Body of pancreas (tissue), 4 donors: Measurements from ENCODE around the gene BTBD1.

Source experiments
- CTCF ChIP-seq, 7 experiments: fragments of 450-650 bp in 4 of 7; fragments of 200-600 bp in 3 of 7; sonication (generic) in 3 of 7; IDR thresholded peaks; one replicate each; pipeline ENCODE4 v1.5.1; 2016 to 2019; ENCODE audit warnings: antibody characterized with exemption in 7 of 7
- POLR2A ChIP-seq, 3 donors: fragments of 450-650 bp; IDR thresholded peaks; one replicate each; pipeline ENCODE4 v1.6.1; 2016; ENCODE audit warnings: antibody characterized with exemption in 3 of 3, mild to moderate bottlenecking in 2 of 3

DNA sequence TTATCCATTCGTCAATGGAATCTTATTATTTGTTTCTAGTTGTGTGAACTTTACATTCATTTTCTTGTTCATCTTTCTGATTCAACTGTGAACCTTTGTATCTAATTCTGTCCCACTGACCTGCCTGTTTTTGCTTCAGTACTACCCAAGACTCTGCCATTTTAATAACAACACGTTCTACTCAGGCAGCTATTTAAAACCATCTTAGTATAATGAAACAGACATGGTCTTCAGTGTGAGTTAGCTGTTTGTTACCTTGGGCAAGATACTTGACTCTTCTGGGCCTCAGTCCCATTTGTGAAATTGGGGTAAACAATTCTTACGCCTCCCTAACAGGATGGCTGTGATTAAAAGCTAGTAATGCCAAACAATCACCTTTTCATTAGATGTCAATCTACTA, 1.6 kb downstream of the BTBD1 start:
- TF ChIP-seq CTCF (IDR thresholded peaks at IDR 0.05) (no peak), POLR2A (IDR thresholded peaks at IDR 0.05) (no peak)
